SK-N-SH (cell line): ENCODE results near the gene AFAP1. TPM values are rescaled to one million over a fixed set of nuclear protein-coding genes. Genes with fewer than 3 reads are reported as not detected.

ENCODE experiments used
- CTCF ChIA-PET: fragments of 300-600, 350-600 bp; formaldehyde crosslinking; extraction: SDS; loops from one replicate; lab custom pipeline; 2021; lab: Yijun Ruan, JAX
- POLR2A ChIA-PET: fragments of 350-600 bp; sonication (Branson Sonifier 250); formaldehyde crosslinking; extraction: SDS; loops from one replicate; lab custom pipeline; 2020; ENCODE audit warnings: antibody characterized with exemption, inconsistent platforms; lab: Yijun Ruan, JAX
- DNase-seq: peaks from one replicate; pipeline ENCODE4 v3.0.0; 2012
- H2AFZ ChIP-seq: fragments of 200-600 bp; sonication (generic); 2 replicates; pipeline ENCODE4 v1.8.1; 2016; ENCODE audit warnings: antibody characterized with exemption, mild to moderate bottlenecking, low read depth
- H3F3A ChIP-seq: fragments of 200-600 bp; sonication (generic); replicated peaks from 2 replicates; pipeline ENCODE3; 2016; ENCODE audit warnings: antibody characterized with exemption, mild to moderate bottlenecking; ENCODE audit not compliant: insufficient read depth
- H3K27ac ChIP-seq, 2 experiments: fragments of 200-500 bp in 1 of 2; fragments of 200-600 bp in 1 of 2; sonication (Bioruptor generic) in 1 of 2; sonication (generic), shearing (Covaris generic) in 1 of 2; 2 replicates each; pipeline versions ENCODE4 v1.5.1 to v1.6.1; 2014 to 2016; ENCODE audit warnings: low read depth in 2 of 2, inconsistent platforms in 1 of 2, low read length in 1 of 2, mild to moderate bottlenecking in 1 of 2, mixed read lengths in 1 of 2
- H3K27me3 ChIP-seq: fragments of 200-600 bp; sonication (generic), shearing (Covaris generic); 2 replicates; pipeline ENCODE4 v1.6.1; 2016; ENCODE audit warnings: mixed run types; ENCODE audit not compliant: insufficient read depth
- H3K36me3 ChIP-seq, 2 experiments: fragments of 200-500 bp in 1 of 2; fragments of 200-600 bp in 1 of 2; sonication (Bioruptor generic) in 1 of 2; sonication (generic) in 1 of 2; replicated peaks in 1 of 2; 2 replicates each; pipeline versions ENCODE3 to v1.5.1; 2014 to 2016; ENCODE audit warnings: low read length in 1 of 2, mild to moderate bottlenecking in 1 of 2; ENCODE audit not compliant: insufficient read depth in 2 of 2, control insufficient read depth in 1 of 2
- H3K4me1 ChIP-seq, 2 experiments: fragments of 200-500 bp in 1 of 2; fragments of 200-600 bp in 1 of 2; sonication (Bioruptor generic) in 1 of 2; sonication (generic), shearing (Covaris generic) in 1 of 2; 2 replicates each; pipeline versions ENCODE4 v1.5.1 to v1.6.1; 2014 to 2016; ENCODE audit warnings: low read depth in 1 of 2, low read length in 1 of 2, mixed run types in 1 of 2; ENCODE audit not compliant: insufficient read depth in 2 of 2, control insufficient read depth in 1 of 2
- H3K4me2 ChIP-seq: fragments of 200-600 bp; sonication (generic), shearing (Covaris generic); 2 replicates; pipeline ENCODE4 v1.6.1; 2017; ENCODE audit warnings: mixed run types
- H3K4me3 ChIP-seq, 2 experiments: fragments of 200-500 bp in 1 of 2; fragments of 200-600 bp in 1 of 2; sonication (Bioruptor generic) in 1 of 2; sonication (generic), shearing (Covaris generic) in 1 of 2; 2 replicates each; pipeline versions ENCODE4 v1.5.1 to v1.8.1; 2014 to 2016; ENCODE audit warnings: low read depth in 2 of 2, inconsistent platforms in 1 of 2, low read length in 1 of 2, mild to moderate bottlenecking in 1 of 2, mixed read lengths in 1 of 2, moderate library complexity in 1 of 2
- H3K79me2 ChIP-seq: fragments of 200-600 bp; sonication (generic); 2 replicates; pipeline ENCODE4 v1.8.1; 2017; ENCODE audit warnings: mild to moderate bottlenecking; ENCODE audit not compliant: insufficient read depth
- H3K9ac ChIP-seq: fragments of 200-600 bp; sonication (generic); 2 replicates; pipeline ENCODE4 v1.6.1; 2017; ENCODE audit warnings: mixed run types
- H3K9me2 ChIP-seq: fragments of 200-600 bp; sonication (generic); 2 replicates; pipeline ENCODE4 v1.6.1; 2017; ENCODE audit warnings: mixed run types
- H3K9me3 ChIP-seq: fragments of 200-600 bp; sonication (generic); 2 replicates; pipeline ENCODE4 v1.6.1; 2017; ENCODE audit warnings: mixed run types, mild to moderate bottlenecking, moderate library complexity
- H4K20me1 ChIP-seq: fragments of 200-600 bp; sonication (generic); 2 replicates; pipeline ENCODE4 v1.6.1; 2017; ENCODE audit warnings: mild to moderate bottlenecking, mixed run types; ENCODE audit not compliant: insufficient read depth
- EZH2phosphoT487 ChIP-seq: fragments of 200-600 bp; sonication (generic); IDR thresholded peaks from 2 replicates; pipeline ENCODE4 v1.6.1; 2017; ENCODE audit warnings: low read depth, mixed run types, mild to moderate bottlenecking, antibody characterized with exemption, moderate library complexity, borderline replicate concordance
- FOXM1 ChIP-seq: IDR thresholded peaks from 2 replicates; pipeline ENCODE4 v1.4.0; 2012; ENCODE audit warnings: low read depth, mild to moderate bottlenecking
- GATA2 ChIP-seq: sonication (generic); formaldehyde crosslinking; IDR thresholded peaks from 2 replicates; pipeline ENCODE4 v1.5.0; 2020; ENCODE audit warnings: mild to moderate bottlenecking, missing genetic modification reagents
- POLR2AphosphoS5 ChIP-seq: IDR thresholded peaks from 2 replicates; pipeline ENCODE4 v1.6.1; 2012; ENCODE audit warnings: low read depth, low read length
- REST ChIP-seq: IDR thresholded peaks from 2 replicates; pipeline ENCODE4 v1.6.1; 2012; ENCODE audit warnings: mild to moderate bottlenecking, low read depth, low read length, moderate library complexity
- RXRA ChIP-seq: IDR thresholded peaks from 2 replicates; pipeline ENCODE4 v1.4.0; 2012; ENCODE audit warnings: low read depth, mild to moderate bottlenecking, borderline replicate concordance
- TAF1 ChIP-seq: IDR thresholded peaks from 2 replicates; pipeline ENCODE4 v1.6.1; 2012; ENCODE audit warnings: low read depth, mild to moderate bottlenecking, low read length, moderate library complexity, borderline replicate concordance
- USF1 ChIP-seq: IDR thresholded peaks from 2 replicates; pipeline ENCODE4 v1.4.0; 2012; ENCODE audit warnings: low read depth, borderline replicate concordance
- YY1 ChIP-seq: IDR thresholded peaks from 2 replicates; pipeline ENCODE4 v1.4.0; 2012; ENCODE audit warnings: low read depth, mild to moderate bottlenecking
- WGBS: methylation state at CpG from one replicate; pipeline ENCODE4 v1.1.6; 2017; ENCODE audit warnings: low lambda C conversion rate; 5-methylcytosine and 5-hydroxymethylcytosine counted together
- polyA plus RNA-seq, 3 experiments: library from polyadenylated mRNA; depleted of rRNA; stranded (reverse); fragments of >200 nt; gene quantifications; 2 replicates each; pipeline ENCODE4 v1.2.3, GENCODE V29; 2012
- TF ChIP-seq, protein P1 (sequence below): fragments of 150-350 bp; IDR thresholded peaks from 2 replicates; pipeline ENCODE4 v1.6.1; 2017; ENCODE audit warnings: antibody characterized with exemption, low read length, low read depth, borderline replicate concordance
- TF ChIP-seq, protein P2 (sequence below): IDR thresholded peaks from 2 replicates; pipeline ENCODE4 v1.4.0; 2012; ENCODE audit warnings: low read depth, borderline replicate concordance
- TF ChIP-seq, protein P3 (sequence below): fragments of 150-350 bp; IDR thresholded peaks from 2 replicates; pipeline ENCODE4 v1.6.1; 2016; ENCODE audit warnings: mild to moderate bottlenecking, low read depth, low read length
- TF ChIP-seq, protein P4 (sequence below): IDR thresholded peaks from 2 replicates; pipeline ENCODE4 v1.4.0; 2012; ENCODE audit warnings: low read depth

Gene AFAP1
- polyA plus RNA-seq, 1 of the 3 experiments (the other 2 are of a cell fraction): 67.9 TPM

DNA sequence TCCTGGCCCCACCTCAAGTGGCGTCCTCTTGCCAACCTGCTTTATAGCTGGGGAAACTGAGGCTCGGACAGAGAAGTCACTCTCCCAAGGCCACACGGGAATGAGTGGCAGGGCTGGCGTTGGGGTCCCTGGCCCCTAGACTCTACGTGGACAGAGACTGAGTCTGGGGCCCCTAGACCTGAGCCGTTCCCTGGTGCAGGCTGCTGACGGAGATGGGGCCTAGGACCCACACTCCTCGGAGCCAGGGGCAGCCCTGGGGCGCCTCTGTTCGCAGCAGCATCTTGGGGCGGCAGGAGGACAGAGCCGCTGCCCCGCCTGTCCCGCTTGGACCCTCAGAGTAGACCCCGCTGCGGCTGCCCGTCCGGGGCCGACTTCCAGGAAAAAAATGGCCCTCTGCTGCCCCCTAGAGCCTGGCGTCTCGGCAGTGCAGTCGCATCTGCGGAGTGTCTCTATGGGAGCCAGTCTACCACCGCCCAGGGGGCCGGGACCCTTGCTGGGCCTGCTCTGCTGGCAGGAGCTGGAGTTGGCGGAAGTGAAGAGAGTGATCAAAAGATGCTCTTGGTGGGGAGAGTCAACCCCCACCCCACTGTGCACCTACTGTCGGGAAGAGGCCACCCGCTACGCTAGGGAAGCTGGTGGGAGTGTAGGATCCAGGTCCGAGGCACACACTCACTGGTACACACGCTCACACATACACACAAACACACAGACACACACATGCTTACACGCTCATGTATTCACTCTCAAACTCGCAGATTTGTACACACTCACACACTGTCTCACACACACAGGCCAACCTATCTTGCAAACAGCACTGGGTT lies 220.1 kb downstream of the AFAP1 start (continued):
- TF ChIP-seq GATA2 (CRISPR knock-in tag): no peak
- TF ChIP-seq RXRA: no peak
- TF ChIP-seq TAF1: no peak
- TF ChIP-seq, protein P1, sequence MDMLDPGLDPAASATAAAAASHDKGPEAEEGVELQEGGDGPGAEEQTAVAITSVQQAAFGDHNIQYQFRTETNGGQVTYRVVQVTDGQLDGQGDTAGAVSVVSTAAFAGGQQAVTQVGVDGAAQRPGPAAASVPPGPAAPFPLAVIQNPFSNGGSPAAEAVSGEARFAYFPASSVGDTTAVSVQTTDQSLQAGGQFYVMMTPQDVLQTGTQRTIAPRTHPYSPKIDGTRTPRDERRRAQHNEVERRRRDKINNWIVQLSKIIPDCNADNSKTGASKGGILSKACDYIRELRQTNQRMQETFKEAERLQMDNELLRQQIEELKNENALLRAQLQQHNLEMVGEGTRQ: no peak
- no peak for TF ChIP-seq USF1
- TF ChIP-seq REST: no peak
- TF ChIP-seq, protein P2, sequence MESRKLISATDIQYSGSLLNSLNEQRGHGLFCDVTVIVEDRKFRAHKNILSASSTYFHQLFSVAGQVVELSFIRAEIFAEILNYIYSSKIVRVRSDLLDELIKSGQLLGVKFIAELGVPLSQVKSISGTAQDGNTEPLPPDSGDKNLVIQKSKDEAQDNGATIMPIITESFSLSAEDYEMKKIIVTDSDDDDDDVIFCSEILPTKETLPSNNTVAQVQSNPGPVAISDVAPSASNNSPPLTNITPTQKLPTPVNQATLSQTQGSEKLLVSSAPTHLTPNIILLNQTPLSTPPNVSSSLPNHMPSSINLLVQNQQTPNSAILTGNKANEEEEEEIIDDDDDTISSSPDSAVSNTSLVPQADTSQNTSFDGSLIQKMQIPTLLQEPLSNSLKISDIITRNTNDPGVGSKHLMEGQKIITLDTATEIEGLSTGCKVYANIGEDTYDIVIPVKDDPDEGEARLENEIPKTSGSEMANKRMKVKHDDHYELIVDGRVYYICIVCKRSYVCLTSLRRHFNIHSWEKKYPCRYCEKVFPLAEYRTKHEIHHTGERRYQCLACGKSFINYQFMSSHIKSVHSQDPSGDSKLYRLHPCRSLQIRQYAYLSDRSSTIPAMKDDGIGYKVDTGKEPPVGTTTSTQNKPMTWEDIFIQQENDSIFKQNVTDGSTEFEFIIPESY: no peak

- no peaks in the 10 kb centered on the region for H3K9me2 ChIP-seq
- no peaks in the 10 kb centered on the region for H4K20me1 ChIP-seq
- no peaks in the 10 kb centered on the region; a peak in 1 of 4 replicates for H3K4me1 ChIP-seq
- no peak overlapping the region for H3K4me3 ChIP-seq
- TF ChIP-seq POLR2AphosphoS5 (no peak), EZH2phosphoT487 (no peak), FOXM1 (no peak), YY1 (no peak), USF1 (no peak)
- TF ChIP-seq, protein P3, sequence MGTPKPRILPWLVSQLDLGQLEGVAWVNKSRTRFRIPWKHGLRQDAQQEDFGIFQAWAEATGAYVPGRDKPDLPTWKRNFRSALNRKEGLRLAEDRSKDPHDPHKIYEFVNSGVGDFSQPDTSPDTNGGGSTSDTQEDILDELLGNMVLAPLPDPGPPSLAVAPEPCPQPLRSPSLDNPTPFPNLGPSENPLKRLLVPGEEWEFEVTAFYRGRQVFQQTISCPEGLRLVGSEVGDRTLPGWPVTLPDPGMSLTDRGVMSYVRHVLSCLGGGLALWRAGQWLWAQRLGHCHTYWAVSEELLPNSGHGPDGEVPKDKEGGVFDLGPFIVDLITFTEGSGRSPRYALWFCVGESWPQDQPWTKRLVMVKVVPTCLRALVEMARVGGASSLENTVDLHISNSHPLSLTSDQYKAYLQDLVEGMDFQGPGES: no peak
- TF ChIP-seq, protein P4, sequence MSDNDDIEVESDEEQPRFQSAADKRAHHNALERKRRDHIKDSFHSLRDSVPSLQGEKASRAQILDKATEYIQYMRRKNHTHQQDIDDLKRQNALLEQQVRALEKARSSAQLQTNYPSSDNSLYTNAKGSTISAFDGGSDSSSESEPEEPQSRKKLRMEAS: no peak
- ChIA-PET POLR2A (no interaction called here), CTCF (no interaction called here)
- DNase-seq: no peak
- H3K27ac ChIP-seq: no peak overlapping the region
- H3K36me3 ChIP-seq: no peaks in the 10 kb centered on the region
- no peak overlapping the region for H3K4me2 ChIP-seq
- H2AFZ ChIP-seq: no peak overlapping the region
- H3K9ac ChIP-seq: no peak overlapping the region
- H3K9me3 ChIP-seq: no peaks in the 10 kb centered on the region
- H3K79me2 ChIP-seq: no peaks in the 10 kb centered on the region
- peaks cover 6% of the 10 kb centered on the region for H3F3A ChIP-seq
- no peaks in the 10 kb centered on the region for H3K27me3 ChIP-seq
- WGBS: 91% methylated on average over 16 of the region's 24 CpGs
Measured at GRCh38 chr4:7717946-7718490, 221.6 kb downstream of the AFAP1 start.
